HTR-8/SVneo (cell line): ENCODE data around the gene HCST.
"Not testable (repeated sequence)": the region's sequence is repeated elsewhere in the genome, so short reads cannot be mapped to it uniquely, and the experiment has no call there.

Source experiments
- DNase-seq: peaks from one replicate; pipeline ENCODE4 v3.0.0; 2011; ENCODE audit warnings: low spot score, mixed read lengths; ENCODE audit not compliant: insufficient read length
- FAIRE-seq: peaks from 2 replicates; lab custom pipeline; 2011; peaks lifted over from hg19 to GRCh38; lab: Jason Lieb, UNC

Gene HCST

GRCh38 chr19:35902870-35903475, 644 bp downstream of the HCST start:
- FAIRE-seq (no peak), DNase-seq (no peak)

- peak; percentile 52 for FAIRE-seq
- DNase-seq = peak; percentile 82
Measured at GRCh38 chr19:35903550-35904179, 1.3 kb downstream of the HCST start.

DNA sequence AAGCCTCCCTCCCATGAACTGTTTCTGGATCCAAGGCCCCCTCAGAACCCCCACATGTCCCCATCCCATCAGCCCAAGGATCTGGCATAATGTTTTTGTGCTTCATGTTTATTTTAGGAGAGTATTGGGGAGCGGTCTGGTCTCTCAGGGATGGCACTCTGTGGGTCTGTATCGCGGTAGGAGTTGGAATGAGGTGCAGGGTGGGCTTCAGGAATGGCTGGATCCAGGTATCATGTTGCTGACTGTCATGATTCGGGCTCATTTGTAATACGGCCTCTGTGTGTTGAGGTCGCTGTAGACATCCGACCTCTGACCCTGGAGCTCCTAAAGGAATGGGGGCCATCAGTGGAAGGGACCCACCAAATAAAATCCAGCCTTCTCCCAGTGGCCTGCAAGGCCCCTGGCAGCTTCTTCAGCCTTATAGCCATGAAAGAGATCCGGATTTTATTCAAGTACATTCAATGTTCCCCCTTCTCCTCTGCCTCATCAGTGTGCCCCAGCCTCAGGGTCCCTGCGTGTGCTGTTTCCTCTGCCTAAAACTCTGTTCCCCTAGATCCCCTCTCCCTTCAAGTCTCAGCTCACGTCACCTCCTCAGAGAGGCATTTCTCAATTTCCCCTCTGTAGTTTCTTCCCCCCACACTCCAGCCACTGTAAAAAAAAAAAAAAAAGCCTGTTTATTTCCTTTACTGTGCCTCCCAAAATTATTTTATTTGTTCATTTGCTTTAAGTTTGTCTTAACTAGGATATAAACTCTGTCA, 2.2 kb downstream of the HCST start:
- no peak for DNase-seq
- no peak for FAIRE-seq

DNA sequence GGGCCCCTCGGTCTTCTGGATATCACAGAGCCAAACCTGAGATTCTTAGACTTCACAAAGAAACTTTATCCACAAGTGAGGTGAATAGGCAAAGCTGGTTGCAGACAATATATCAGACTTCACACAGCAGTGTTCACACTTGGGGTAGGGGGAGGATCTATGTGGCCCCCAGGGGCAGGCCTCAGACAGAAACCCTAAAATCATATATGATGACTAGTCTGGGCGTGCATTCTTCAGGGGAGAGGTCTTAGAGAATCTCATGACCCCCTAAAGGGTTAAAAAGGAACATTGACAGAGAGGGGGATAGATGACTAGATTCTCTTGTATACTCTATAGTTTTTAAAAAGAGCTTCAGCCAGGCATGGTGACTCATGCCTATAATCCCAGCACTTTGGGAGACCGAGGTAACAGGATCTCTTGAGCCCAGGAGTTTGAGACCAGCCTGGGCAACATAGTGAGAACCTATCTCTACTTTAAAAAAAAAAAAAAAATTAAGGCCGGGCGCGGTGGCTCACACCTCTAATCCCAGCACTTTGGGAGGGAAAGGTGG, 2.9 kb downstream of the HCST start:
- no peak for DNase-seq
- no peak for FAIRE-seq

DNA sequence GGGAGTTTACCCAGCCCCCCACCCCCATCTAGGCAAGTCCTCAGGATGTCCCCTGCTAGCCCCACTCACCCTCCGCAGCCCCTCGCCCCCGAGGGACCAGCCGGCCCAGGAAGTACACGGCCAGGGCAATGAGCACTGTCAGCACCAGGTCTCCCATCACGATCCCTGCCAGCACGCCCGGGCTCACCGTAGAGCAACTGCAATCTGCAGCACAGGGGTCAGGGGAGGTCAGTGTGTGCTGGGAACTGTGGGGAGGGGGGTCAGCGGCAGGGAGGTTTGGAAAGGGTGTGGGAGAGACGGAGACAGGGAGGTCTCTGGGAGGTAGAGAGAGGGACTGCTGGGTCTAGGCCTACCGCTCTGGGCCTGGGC, 5.0 kb downstream of the HCST start:
- DNase-seq = no peak
- FAIRE-seq = no peak

DNA sequence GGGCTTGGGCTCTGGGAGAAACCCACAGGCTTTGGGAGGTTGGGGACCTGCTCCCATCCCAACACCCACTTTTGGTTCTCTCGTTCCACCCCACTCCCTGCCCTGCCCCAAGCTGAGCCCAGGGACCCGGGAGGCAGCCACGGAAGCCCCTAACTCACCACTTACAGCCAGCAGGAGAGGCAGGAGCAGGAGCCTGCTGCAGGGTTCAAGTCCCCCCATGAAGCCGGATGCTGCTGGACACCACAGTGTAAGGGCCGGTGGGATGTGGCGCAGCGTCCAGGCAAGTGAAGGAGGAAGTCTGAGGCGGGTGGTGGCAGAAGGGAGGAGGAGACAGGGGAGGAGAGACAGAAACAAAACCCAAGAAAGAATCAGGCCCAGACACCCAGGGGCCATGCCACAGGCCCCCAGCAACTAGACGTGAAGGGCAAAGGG, 5.7 kb downstream of the HCST start, which contains the start of gene TYROBP:
Gene TYROBP (minus strand): TSS at position 286 of the 432 bp plus-strand sequence. CDS start 67 bp downstream, at position 219.
- DNase-seq (no peak), FAIRE-seq (no peak)

GRCh38 chr19:35908973-35909683, 6.8 kb downstream of the HCST start:
- DNase-seq (no peak), FAIRE-seq (no peak)

DNA sequence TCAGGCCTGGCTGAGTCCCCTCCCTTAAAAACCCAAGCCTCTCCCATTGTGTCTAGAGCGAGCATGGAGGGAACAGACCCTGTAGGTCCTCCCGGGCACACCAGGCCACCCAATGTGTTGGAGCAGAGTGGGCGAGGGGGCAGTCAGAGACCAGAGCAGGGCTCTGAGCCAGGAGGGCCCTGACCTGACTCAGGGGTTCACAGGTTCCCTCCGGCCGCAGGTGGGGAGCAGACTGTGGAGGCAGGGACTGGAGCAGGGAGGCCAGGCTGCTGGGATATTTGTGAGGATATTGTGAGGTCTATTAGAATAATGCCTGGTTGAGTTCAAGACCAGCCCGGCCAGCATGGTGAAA, 7.3 kb downstream of the HCST start:
- FAIRE-seq (no peak), DNase-seq (no peak)

DNA sequence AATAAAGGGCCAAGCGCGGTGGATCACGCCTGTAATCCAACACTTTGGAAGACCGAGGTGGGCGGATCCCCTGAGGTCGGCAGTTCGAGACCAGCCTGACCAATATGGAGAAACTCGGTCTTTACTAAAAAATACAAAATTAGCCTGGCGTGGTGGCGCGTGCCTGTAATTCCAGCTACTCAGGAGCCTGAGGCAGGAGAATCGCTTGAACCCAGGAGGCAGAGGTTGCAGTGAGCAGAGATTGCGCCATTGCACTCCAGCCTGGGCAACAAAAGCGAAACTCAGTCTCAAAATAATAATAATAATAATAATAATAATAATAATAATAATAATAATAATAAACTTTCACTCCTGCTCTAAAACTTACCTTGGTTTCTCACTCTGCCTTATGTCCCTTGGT, 8.0 kb downstream of the HCST start:
- not testable (repeated sequence) for FAIRE-seq, DNase-seq

GRCh38 chr19:35911173-35911572, 8.8 kb downstream of the HCST start:
- DNase-seq = no peak
- FAIRE-seq = no peak

- DNase-seq = no peak
- FAIRE-seq = no peak
Measured at GRCh38 chr19:35911790-35912189, 9.5 kb downstream of the HCST start.

- DNase-seq (no peak), FAIRE-seq (no peak)
Measured at GRCh38 chr19:35913589-35913988, 11.3 kb downstream of the HCST start.

DNA sequence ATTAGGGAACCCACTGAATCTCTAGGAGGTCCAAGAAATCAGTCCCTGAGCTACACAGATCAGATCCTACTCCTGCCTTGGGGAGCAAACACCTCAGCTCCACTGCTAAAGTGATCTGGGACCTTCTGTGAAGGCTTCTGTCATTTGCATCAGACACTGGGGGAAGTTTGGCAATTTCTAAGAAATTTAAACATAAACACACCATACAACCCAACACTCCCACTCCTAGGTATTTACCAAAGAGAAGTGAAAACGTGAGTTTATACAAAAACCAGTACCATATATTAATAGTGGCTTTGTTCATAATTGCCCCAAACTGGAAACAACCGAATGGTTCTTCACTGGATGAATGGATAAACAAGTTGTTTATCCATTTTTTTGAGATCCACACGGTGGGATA, 13.1 kb downstream of the HCST start:
- FAIRE-seq = no peak
- no peak for DNase-seq

- FAIRE-seq (no peak), DNase-seq (no peak)
Measured at GRCh38 chr19:35919306-35919705, 17.0 kb downstream of the HCST start.

DNA sequence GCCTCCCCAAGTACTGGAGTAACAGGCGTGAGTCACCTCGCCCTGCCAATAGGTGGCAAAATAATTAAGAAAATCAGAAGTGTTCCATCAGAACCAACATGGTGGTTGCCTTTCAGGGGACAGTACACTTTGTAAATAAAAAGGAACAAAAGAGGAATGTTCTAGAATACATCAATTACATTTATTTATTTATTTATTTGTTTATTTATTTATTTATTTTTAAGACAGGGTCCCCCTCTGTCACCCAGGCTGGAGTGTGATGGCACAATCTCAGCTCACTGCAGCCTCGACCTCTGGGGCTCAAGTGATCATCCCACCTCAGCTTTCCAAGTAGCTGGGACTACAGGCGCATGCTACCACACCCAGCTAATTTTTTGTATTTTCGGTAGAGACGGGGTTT, 18.7 kb downstream of the HCST start:
- no peak for FAIRE-seq

DNA sequence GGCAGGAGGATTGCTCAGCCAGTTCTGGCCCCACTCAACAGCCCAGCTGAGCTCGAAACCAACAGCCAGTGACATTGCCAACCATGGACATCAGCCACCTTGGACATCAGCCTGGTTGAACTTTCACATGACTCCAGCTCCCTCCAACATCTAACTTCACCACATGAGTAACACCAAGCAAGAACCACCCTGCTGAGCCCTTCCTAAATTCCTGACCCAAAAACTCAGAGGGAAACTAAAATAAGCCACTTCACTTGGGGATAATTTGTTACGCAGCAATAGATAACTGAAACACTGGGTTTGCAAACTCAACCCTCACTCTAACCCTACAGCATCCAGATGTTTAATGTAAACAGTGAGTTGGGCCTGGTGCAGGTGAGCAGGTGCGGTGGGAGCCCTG, 23.2 kb downstream of the HCST start:
- no peak for FAIRE-seq
- no peak for DNase-seq

More for the DNA sequence above, 18.7 kb downstream of the HCST start:
- no peak for DNase-seq

DNA sequence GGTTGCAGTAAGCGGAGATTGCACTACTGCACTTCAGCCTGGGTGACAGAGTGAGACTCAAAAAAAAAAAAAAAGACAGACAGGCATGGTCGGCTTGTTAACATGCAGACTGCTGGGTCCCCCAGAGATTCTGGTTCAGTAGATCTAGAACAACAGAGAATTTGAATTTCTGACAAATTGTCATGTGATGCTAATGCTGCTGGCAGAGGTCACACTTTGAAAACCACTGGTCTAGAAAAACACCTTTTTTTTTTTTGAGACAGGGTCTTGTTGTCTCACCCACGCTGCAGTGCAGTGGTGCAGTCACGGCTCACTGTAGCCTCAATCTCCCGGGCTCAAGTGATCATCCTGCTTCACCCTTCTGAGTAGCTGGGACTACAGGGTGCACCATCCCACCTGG, 26.2 kb downstream of the HCST start:
- DNase-seq = no peak

GRCh38 chr19:35929876-35930275, 27.5 kb downstream of the HCST start:
- no peak for FAIRE-seq

More for the DNA sequence above, 26.2 kb downstream of the HCST start:
- FAIRE-seq = no peak

DNA sequence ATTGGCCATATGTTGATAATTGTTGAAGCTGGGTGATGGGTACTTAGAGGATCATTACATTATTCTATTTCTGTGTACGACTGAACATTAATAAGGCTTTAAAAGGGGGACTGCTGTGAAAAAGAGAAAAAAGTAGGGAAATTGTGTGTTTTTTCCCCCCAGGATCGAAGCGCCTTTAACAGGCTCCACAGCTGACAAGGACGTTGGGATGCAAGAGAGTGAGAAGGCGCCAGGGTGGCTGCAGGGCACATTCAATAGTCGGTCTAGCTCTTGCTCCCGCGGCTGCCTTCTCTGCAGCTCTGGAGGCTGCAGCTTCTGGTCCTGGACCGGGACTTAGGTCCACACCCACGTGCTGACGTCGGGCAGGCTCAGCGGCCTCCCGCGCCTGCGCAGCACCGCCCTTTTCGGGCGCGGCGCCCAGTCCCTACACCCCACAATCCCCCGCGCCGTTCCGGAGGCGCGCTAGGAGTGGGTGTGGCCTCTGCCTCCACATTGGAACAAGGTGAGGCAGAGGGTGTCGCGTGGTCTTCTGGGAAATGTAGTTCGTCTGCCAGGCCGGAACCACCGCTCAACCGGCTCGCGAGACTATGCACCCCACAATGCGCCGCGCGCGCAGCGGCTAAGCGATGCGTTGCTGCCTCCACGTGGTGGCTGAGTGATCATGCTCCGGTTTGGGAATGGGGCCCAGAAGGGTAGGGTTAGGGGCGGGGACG, 29.0 kb downstream of the HCST start:
- FAIRE-seq (peak; percentile 99), DNase-seq (peak; percentile 99)

More at GRCh38 chr19:35929876-35930275, 27.5 kb downstream of the HCST start:
- DNase-seq = no peak

GRCh38 chr19:35931874-35932202, 29.5 kb downstream of the HCST start:
- FAIRE-seq = no peak
- DNase-seq = no peak
